HepG2 (cell line): ENCODE data around the gene TAOK3. TPM values are rescaled to one million over a fixed set of nuclear protein-coding genes. Genes with fewer than 3 reads are reported as not detected.

Source experiments
- BCL6 ChIP-seq: IDR thresholded peaks from 2 replicates; pipeline ENCODE4 v1.6.1; 2016; ENCODE audit warnings: missing genetic modification reagents, missing compliant biosample characterization
- DMAP1 ChIP-seq: IDR thresholded peaks from 2 replicates; pipeline ENCODE4 v1.6.1; 2016
- FOXA3 ChIP-seq: IDR thresholded peaks from 2 replicates; pipeline ENCODE4 v1.6.1; 2016; ENCODE audit warnings: missing genetic modification reagents, missing compliant biosample characterization
- HCFC1 ChIP-seq: fragments of 150-350 bp; IDR thresholded peaks from 2 replicates; pipeline ENCODE4 v1.6.1; 2014; ENCODE audit warnings: low read depth, low read length
- IRX3 ChIP-seq: sonication (generic); formaldehyde crosslinking; IDR thresholded peaks from 2 replicates; pipeline ENCODE4 v1.8.1; 2023; ENCODE audit warnings: mild to moderate bottlenecking, low read depth, missing genetic modification reagents, borderline replicate concordance
- KLF11 ChIP-seq: IDR thresholded peaks from 2 replicates; pipeline ENCODE4 v1.6.1; 2016; ENCODE audit warnings: missing compliant biosample characterization
- MTA1 ChIP-seq: sonication (generic); formaldehyde crosslinking; IDR thresholded peaks from 2 replicates; pipeline ENCODE4 v1.4.0; 2020; ENCODE audit warnings: missing genetic modification reagents, mild to moderate bottlenecking, borderline replicate concordance
- NFIC ChIP-seq: IDR thresholded peaks from 2 replicates; pipeline ENCODE4 v1.6.1; 2012; ENCODE audit warnings: mild to moderate bottlenecking, low read length, inconsistent platforms
- ONECUT2 ChIP-seq: sonication (generic); formaldehyde crosslinking; IDR thresholded peaks from 2 replicates; pipeline ENCODE4 v1.4.0; 2020; ENCODE audit warnings: missing genetic modification reagents
- SMARCE1 ChIP-seq: fragments of 450-650 bp; IDR thresholded peaks from 2 replicates; pipeline ENCODE4 v1.6.1; 2017; ENCODE audit warnings: borderline replicate concordance
- SP140L ChIP-seq: sonication (generic); formaldehyde crosslinking; IDR thresholded peaks from 2 replicates; pipeline ENCODE4 v1.4.0; 2020; ENCODE audit warnings: missing genetic modification reagents, borderline replicate concordance
- ZNF264 ChIP-seq: sonication (generic); formaldehyde crosslinking; IDR thresholded peaks from 2 replicates; pipeline ENCODE4 v1.4.0; 2020; ENCODE audit warnings: missing genetic modification reagents
- ZNF678 ChIP-seq: sonication (generic); formaldehyde crosslinking; IDR thresholded peaks from 2 replicates; pipeline ENCODE4 v1.4.0; 2020; ENCODE audit warnings: mild to moderate bottlenecking, missing genetic modification reagents
- ZNF75D ChIP-seq: sonication (generic); formaldehyde crosslinking; IDR thresholded peaks from 2 replicates; pipeline ENCODE4 v1.8.1; 2023; ENCODE audit warnings: missing genetic modification reagents, mild to moderate bottlenecking, borderline replicate concordance
- ZNF790 ChIP-seq: sonication (generic); formaldehyde crosslinking; IDR thresholded peaks from 2 replicates; pipeline ENCODE4 v1.8.0; 2022; ENCODE audit warnings: missing genetic modification reagents, mild to moderate bottlenecking, borderline replicate concordance
- polyA plus RNA-seq, 8 experiments: library from polyadenylated mRNA; depleted of rRNA in 3 of 8; stranded (reverse) in 7 of 8; unstranded in 1 of 8; fragments of >200 nt; fragmentation: Illumina TruSeq in 4 of 8; extraction: Trizol in 4 of 8; gene quantifications; 2 replicates each; pipeline versions ENCODE4 v1.2.1 to v1.2.3, GENCODE V29; 2011 to 2016; ENCODE audit warnings: low read depth in 4 of 8, missing spikeins in 1 of 8, mixed read lengths in 1 of 8; ENCODE audit not compliant: insufficient read depth in 1 of 8
- total RNA-seq, 5 experiments: library from RNA; depleted of rRNA; stranded (reverse); fragments of >200 nt; fragmentation: Illumina TruSeq; extraction: Trizol; gene quantifications; 2 replicates each; pipeline ENCODE4 v1.2.3, GENCODE V29; 2016; ENCODE audit warnings: low read depth in 1 of 5
- TF ChIP-seq, protein P1 (sequence below): sonication (generic); formaldehyde crosslinking; IDR thresholded peaks from 2 replicates; pipeline ENCODE4 v1.4.0; 2020; ENCODE audit warnings: missing genetic modification reagents
- TF ChIP-seq, protein P2 (sequence below): sonication (generic); formaldehyde crosslinking; IDR thresholded peaks from 2 replicates; pipeline ENCODE4 v1.5.0; 2020; ENCODE audit warnings: mild to moderate bottlenecking, missing genetic modification reagents
- TF ChIP-seq, protein P3 (sequence below): IDR thresholded peaks from 2 replicates; pipeline ENCODE4 v1.6.1; 2016; ENCODE audit warnings: control low read depth
- TF ChIP-seq, protein P4 (sequence below): sonication (generic); formaldehyde crosslinking; IDR thresholded peaks from 2 replicates; pipeline ENCODE4 v1.8.0; 2022; ENCODE audit warnings: mild to moderate bottlenecking, missing genetic modification reagents; ENCODE audit not compliant: insufficient replicate concordance
- TF ChIP-seq, protein P5 (sequence below): sonication (generic); formaldehyde crosslinking; IDR thresholded peaks from 2 replicates; pipeline ENCODE4 v1.4.0; 2020; ENCODE audit warnings: mild to moderate bottlenecking, missing genetic modification reagents

Gene TAOK3
- total and polyA plus RNA-seq, 2 of the 13 experiments (the other 11 are each of a cell fraction or from before 2014, with no cell fraction given): 10.4 to 12.3 TPM

DNA sequence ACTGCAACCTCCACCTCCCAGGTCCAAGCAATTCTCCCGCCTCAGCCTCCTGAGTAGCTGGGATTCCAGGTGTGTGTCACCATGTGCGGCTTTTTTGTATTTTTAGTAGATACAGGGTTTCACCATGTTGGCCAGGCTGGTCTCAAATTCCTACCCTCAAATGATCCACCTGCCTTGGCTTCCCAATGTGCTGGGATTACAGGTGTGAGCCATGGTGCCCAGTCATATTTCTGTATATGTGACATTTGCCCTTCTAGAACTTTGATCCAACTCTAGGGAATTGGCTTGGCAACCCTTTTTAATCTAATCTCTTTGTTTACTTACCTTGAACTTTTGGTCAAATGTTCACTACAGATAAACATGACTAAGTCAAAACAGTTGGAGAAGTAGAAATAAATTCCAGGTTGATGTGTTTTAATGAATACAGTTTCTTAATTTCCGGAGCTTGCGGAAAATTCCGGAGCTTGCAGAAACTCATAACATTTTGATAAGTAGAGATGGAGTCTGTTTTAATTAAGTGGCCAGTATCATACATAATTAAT is 248.3 kb downstream of the TAOK3 start (continued):
- TF ChIP-seq, protein P1, sequence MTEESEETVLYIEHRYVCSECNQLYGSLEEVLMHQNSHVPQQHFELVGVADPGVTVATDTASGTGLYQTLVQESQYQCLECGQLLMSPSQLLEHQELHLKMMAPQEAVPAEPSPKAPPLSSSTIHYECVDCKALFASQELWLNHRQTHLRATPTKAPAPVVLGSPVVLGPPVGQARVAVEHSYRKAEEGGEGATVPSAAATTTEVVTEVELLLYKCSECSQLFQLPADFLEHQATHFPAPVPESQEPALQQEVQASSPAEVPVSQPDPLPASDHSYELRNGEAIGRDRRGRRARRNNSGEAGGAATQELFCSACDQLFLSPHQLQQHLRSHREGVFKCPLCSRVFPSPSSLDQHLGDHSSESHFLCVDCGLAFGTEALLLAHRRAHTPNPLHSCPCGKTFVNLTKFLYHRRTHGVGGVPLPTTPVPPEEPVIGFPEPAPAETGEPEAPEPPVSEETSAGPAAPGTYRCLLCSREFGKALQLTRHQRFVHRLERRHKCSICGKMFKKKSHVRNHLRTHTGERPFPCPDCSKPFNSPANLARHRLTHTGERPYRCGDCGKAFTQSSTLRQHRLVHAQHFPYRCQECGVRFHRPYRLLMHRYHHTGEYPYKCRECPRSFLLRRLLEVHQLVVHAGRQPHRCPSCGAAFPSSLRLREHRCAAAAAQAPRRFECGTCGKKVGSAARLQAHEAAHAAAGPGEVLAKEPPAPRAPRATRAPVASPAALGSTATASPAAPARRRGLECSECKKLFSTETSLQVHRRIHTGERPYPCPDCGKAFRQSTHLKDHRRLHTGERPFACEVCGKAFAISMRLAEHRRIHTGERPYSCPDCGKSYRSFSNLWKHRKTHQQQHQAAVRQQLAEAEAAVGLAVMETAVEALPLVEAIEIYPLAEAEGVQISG (CRISPR knock-in tag): no peak
- TF ChIP-seq ZNF790 (CRISPR knock-in tag): no peak
- TF ChIP-seq, protein P2, sequence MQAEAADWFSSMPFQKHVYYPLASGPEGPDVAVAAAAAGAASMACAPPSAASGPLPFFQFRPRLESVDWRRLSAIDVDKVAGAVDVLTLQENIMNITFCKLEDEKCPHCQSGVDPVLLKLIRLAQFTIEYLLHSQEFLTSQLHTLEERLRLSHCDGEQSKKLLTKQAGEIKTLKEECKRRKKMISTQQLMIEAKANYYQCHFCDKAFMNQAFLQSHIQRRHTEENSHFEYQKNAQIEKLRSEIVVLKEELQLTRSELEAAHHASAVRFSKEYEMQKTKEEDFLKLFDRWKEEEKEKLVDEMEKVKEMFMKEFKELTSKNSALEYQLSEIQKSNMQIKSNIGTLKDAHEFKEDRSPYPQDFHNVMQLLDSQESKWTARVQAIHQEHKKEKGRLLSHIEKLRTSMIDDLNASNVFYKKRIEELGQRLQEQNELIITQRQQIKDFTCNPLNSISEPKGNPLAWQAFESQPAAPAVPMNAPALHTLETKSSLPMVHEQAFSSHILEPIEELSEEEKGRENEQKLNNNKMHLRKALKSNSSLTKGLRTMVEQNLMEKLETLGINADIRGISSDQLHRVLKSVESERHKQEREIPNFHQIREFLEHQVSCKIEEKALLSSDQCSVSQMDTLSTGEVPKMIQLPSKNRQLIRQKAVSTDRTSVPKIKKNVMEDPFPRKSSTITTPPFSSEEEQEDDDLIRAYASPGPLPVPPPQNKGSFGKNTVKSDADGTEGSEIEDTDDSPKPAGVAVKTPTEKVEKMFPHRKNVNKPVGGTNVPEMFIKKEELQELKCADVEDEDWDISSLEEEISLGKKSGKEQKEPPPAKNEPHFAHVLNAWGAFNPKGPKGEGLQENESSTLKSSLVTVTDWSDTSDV (CRISPR knock-in tag): no peak
- TF ChIP-seq, protein P3, sequence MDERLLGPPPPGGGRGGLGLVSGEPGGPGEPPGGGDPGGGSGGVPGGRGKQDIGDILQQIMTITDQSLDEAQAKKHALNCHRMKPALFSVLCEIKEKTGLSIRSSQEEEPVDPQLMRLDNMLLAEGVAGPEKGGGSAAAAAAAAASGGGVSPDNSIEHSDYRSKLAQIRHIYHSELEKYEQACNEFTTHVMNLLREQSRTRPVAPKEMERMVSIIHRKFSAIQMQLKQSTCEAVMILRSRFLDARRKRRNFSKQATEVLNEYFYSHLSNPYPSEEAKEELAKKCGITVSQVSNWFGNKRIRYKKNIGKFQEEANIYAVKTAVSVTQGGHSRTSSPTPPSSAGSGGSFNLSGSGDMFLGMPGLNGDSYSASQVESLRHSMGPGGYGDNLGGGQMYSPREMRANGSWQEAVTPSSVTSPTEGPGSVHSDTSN (CRISPR knock-in tag): no peak
- no peak for TF ChIP-seq IRX3
- no peak for TF ChIP-seq SP140L (CRISPR knock-in tag)
- peak; percentile 95 for TF ChIP-seq FOXA3
- TF ChIP-seq, protein P4, sequence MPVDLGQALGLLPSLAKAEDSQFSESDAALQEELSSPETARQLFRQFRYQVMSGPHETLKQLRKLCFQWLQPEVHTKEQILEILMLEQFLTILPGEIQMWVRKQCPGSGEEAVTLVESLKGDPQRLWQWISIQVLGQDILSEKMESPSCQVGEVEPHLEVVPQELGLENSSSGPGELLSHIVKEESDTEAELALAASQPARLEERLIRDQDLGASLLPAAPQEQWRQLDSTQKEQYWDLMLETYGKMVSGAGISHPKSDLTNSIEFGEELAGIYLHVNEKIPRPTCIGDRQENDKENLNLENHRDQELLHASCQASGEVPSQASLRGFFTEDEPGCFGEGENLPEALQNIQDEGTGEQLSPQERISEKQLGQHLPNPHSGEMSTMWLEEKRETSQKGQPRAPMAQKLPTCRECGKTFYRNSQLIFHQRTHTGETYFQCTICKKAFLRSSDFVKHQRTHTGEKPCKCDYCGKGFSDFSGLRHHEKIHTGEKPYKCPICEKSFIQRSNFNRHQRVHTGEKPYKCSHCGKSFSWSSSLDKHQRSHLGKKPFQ (CRISPR knock-in tag): peak; percentile 62
- TF ChIP-seq KLF11 (CRISPR knock-in tag): no peak
- TF ChIP-seq ONECUT2 (CRISPR knock-in tag): no peak
- no peak for TF ChIP-seq SMARCE1
- TF ChIP-seq NFIC: peak; percentile 86; the same call in 1 of the 2 replicates
- no peak for TF ChIP-seq ZNF264 (CRISPR knock-in tag)
- TF ChIP-seq ZNF75D (CRISPR knock-in tag): no peak
- TF ChIP-seq, protein P5, sequence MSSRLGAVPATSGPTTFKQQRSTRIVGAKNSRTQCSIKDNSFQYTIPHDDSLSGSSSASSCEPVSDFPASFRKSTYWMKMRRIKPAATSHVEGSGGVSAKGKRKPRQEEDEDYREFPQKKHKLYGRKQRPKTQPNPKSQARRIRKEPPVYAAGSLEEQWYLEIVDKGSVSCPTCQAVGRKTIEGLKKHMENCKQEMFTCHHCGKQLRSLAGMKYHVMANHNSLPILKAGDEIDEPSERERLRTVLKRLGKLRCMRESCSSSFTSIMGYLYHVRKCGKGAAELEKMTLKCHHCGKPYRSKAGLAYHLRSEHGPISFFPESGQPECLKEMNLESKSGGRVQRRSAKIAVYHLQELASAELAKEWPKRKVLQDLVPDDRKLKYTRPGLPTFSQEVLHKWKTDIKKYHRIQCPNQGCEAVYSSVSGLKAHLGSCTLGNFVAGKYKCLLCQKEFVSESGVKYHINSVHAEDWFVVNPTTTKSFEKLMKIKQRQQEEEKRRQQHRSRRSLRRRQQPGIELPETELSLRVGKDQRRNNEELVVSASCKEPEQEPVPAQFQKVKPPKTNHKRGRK: no peak
- peak; percentile 94 for TF ChIP-seq BCL6
- no peak for TF ChIP-seq HCFC1
- TF ChIP-seq MTA1 (CRISPR knock-in tag): 0 out of 2 replicates have a peak, but pooled peaks have one; percentile 53
- TF ChIP-seq DMAP1 (CRISPR knock-in tag): no peak
- TF ChIP-seq ZNF678: no peak
